Renal cortex interstitium (tissue), 11 donors: Measurements from ENCODE around the gene ACTG2. TPM values are rescaled to one million over a fixed set of nuclear protein-coding genes. Genes with fewer than 3 reads are reported as not detected.

Experiments
- DNase-seq, 11 donors: peaks; one replicate each; pipeline ENCODE4 v3.0.0-alpha.2; 2013; ENCODE audit warnings: low read depth in 9 of 11, low spot score in 4 of 11; ENCODE audit errors: extremely low read depth in 1 of 11
- polyA plus RNA-seq, 3 donors: library from polyadenylated mRNA; unstranded; fragments of 120-200 nt; gene quantifications; one replicate each; pipeline ENCODE4 v1.2.1, GENCODE V29; 2013; ENCODE audit not compliant: insufficient read length in 3 of 3

ACTG2 gene
- polyA plus RNA-seq, 3 donors: 0.50 to 0.89 (median 0.51) TPM

- no peak for DNase-seq
These were observed 60.0 kb downstream of the ACTG2 start for GRCh38 chr2:73952499-73953446.

- DNase-seq: no peak
These were observed 63.5 kb downstream of the ACTG2 start for GRCh38 chr2:73956218-73956865.

GRCh38 chr2:73961274-73961673, 68.5 kb downstream of the ACTG2 start:
- DNase-seq: no peak

- DNase-seq: no peak
These were observed 69.2 kb downstream of the ACTG2 start for GRCh38 chr2:73961823-73962615.

- no peak for DNase-seq
These were observed 70.0 kb downstream of the ACTG2 start for GRCh38 chr2:73962798-73963197.

- no peak for DNase-seq
These were observed 70.7 kb downstream of the ACTG2 start for GRCh38 chr2:73963385-73964120.

GRCh38 chr2:73964223-73964622, 71.4 kb downstream of the ACTG2 start:
- DNase-seq: no peak

- no peak for DNase-seq
These were observed 72.2 kb downstream of the ACTG2 start for GRCh38 chr2:73965053-73965452.

- DNase-seq: no peak
These were observed 75.6 kb downstream of the ACTG2 start for GRCh38 chr2:73968357-73968937.

- DNase-seq: no peak
These were observed 76.5 kb downstream of the ACTG2 start for GRCh38 chr2:73969356-73969755.

Other genes with a start within 250 kb of the ACTG2 start
- 10 to 100 TPM; 64.6 to 84.2 (median 75.5) TPM for gene TPRKB, start 155.7 kb upstream of the ACTG2 start, polyA plus RNA-seq
- 10 to 100 TPM; 27.4 to 36.9 (median 36.4) TPM for gene DUSP11, start 112.9 kb upstream of the ACTG2 start, polyA plus RNA-seq
- not detected for gene C2orf78, start 108.8 kb upstream of the ACTG2 start, polyA plus RNA-seq
- gene STAMBP, start 64.0 kb upstream of the ACTG2 start, polyA plus RNA-seq: 10 to 100 TPM; 57.6 to 67.5 (median 58.6) TPM
- 10 to 100 TPM; 63.0 to 64.3 (median 63.7) TPM for gene DGUOK, start 33.9 kb downstream of the ACTG2 start, polyA plus RNA-seq
- gene TET3, start 91.9 kb downstream of the ACTG2 start, polyA plus RNA-seq: 10 to 100 TPM; 22.4 to 24.8 (median 24.8) TPM